ENCODE results near the gene PRICKLE2. TPM values are rescaled to one million over a fixed set of nuclear protein-coding genes. Genes with fewer than 3 reads are reported as not detected.

PRICKLE2 gene
- total and polyA plus RNA-seq, 10 of the 15 experiments (the other 5 are each of a cell fraction or from before 2014, with no cell fraction given) = 0.11 to 2.6 (median 0.69) TPM

DNA sequence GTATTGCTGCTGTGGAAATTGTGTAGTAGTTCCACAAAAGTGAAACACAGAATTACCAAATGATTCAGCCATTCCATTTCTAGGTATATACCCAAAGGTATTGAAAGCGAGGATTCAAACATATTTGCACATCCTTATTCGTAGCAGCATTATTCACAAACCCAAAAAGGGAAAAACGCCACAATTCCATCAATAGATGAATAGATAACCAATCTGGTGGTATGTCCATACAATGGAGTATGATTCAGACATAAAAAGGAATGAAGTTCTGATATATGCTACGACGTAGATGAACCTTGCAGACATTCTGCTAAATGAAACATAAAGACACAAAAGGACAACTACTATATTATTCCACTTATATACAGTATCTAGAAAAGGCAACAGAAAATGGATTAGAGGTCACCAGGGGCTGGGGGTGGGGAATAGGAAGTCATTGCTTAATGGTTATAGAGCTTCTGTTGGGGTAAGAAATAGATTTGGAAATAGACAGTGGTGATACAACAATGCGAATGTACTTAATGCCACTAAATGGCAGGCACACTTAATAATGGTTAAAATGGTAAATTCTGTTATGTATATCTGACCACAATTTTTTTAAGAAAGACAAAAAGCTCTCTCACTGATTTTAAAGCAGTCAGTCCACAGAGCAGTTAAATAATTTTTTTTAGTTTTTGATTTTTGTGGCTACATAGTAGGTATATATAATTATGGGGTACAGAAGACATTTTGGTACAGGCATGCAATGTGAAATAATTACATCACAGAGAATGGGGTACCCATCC, 150.2 kb downstream of the PRICKLE2 start:
- ChIA-PET RAD21 (ENCODE audit: unreplicated experiment) (no interaction called here), CTCF (interaction anchor here (0.6 to 0.8 kb wide), 2 partner anchors 275 to 410 kb away, joined by 3 read pairs; no protein-coding TSS in a partner anchor), SMC1A (ENCODE audit: uncharacterized antibody, unreplicated experiment) (no interaction called here), POLR2A (no interaction called here)
- FAIRE-seq (no peak), DNase-seq (ENCODE audit: low read depth, low spot score) (no peak), ATAC-seq (no peak)
- 35% methylated on average over 6 of the region's 6 CpGs for WGBS (ENCODE audit: insufficient coverage, insufficient replicate concordance, low lambda C conversion rate, missing lambda C conversion rate)
- no peaks in the 10 kb centered on the region for H3K79me2 ChIP-seq (ENCODE audit: control insufficient read depth, insufficient read depth, low read length)
- no peak overlapping the region for H3K4me3 ChIP-seq
- H3K9me3 ChIP-seq (replicated peaks; ENCODE audit: control insufficient read depth, insufficient read depth, low read length) = no peaks in the 10 kb centered on the region
- no peaks in the 10 kb centered on the region for H4K20me1 ChIP-seq (ENCODE audit: control insufficient read depth, insufficient read depth)
- intact Hi-C loops (cut with micrococcal nuclease; ENCODE audit: unreplicated experiment) (no loop called here), in situ Hi-C loops (cut with MboI) (no loop called here)
- no peak overlapping the region for H3K9ac ChIP-seq (ENCODE audit: control insufficient read depth, insufficient read depth, low read length)
- TF ChIP-seq EGR1 (IDR thresholded peaks at IDR 0.05; ENCODE audit: borderline replicate concordance in 1 of 2, low read depth in 2 of 2, low read length in 2 of 2) (no peak), ETV6 (conservative IDR thresholded peaks at IDR 0.05 in 1 of 2, IDR thresholded peaks at IDR 0.05 in 1 of 2; ENCODE audit: borderline replicate concordance in 1 of 2, low read depth in 1 of 2) (peak in 1 of 2 experiments; percentile 93; a peak in 1 of 4 replicates)
- no peaks in the 10 kb centered on the region for H3K36me3 ChIP-seq (ENCODE audit: control insufficient read depth in 2 of 2, insufficient read depth in 2 of 2, low read length in 1 of 2)
- no peak overlapping the region for H3K4me2 ChIP-seq (ENCODE audit: control insufficient read depth, insufficient read depth)
- no peak overlapping the region for H3K27ac ChIP-seq (ENCODE audit: control insufficient read depth, insufficient read depth)
- no TSS peak for BruUV-seq (replicated peaks)
- H2AFZ ChIP-seq (ENCODE audit: control insufficient read depth, low read depth, low read length) = no peak overlapping the region
- no peaks in the 10 kb centered on the region for H3K4me1 ChIP-seq (ENCODE audit: control insufficient read depth, insufficient read depth, low read length)
- H3K27me3 ChIP-seq (replicated peaks in 1 of 2; ENCODE audit: control insufficient read depth in 2 of 2, insufficient read depth in 2 of 2, low read length in 1 of 2) = no peaks in the 10 kb centered on the region

DNA sequence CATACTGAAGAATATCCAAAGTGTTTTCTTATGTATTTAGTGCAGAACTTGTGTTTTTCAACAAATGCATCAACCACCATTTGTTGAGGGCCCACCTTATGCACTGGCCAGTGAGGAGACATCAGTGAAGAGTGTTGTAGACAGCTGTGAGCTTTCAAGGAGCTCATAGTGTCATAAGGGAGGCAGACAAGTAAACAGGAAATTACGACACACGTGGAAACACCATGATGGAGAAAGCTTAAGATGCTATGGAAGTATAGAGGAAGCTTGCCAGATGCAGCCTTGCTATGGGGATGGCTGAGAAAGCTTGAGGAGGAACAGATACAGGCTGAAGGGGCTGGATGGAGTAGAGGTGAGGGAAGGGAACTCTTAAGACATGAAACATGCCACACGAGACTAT, 151.2 kb downstream of the PRICKLE2 start:
- no peaks in the 10 kb centered on the region for H4K20me1 ChIP-seq (ENCODE audit: control insufficient read depth, insufficient read depth)
- CTCF ChIA-PET = no interaction called here
- no peaks in the 10 kb centered on the region for H3K36me3 ChIP-seq (ENCODE audit: control insufficient read depth in 2 of 2, insufficient read depth in 2 of 2, low read length in 1 of 2)
- no peaks in the 10 kb centered on the region for H3K79me2 ChIP-seq (ENCODE audit: control insufficient read depth, insufficient read depth, low read length)
- no peaks in the 10 kb centered on the region for H3K27me3 ChIP-seq (replicated peaks in 1 of 2; ENCODE audit: control insufficient read depth in 2 of 2, insufficient read depth in 2 of 2, low read length in 1 of 2)
- WGBS (ENCODE audit: insufficient coverage, insufficient replicate concordance, low lambda C conversion rate, missing lambda C conversion rate) = 0% methylated on average over 3 of the region's 3 CpGs
- no peak overlapping the region for H3K4me3 ChIP-seq
- TF ChIP-seq NFXL1 (IDR thresholded peaks at IDR 0.05; ENCODE audit: borderline replicate concordance) (peak; percentile 62; the same call in 1 of the 2 replicates), MTA3 (IDR thresholded peaks at IDR 0.05; ENCODE audit: borderline replicate concordance, low read length) (no peak)
- no peak overlapping the region for H3K9ac ChIP-seq (ENCODE audit: control insufficient read depth, insufficient read depth, low read length)
- intact Hi-C loops (cut with micrococcal nuclease; ENCODE audit: unreplicated experiment) (no loop called here), in situ Hi-C loops (cut with MboI) (no loop called here)
- FAIRE-seq = no peak
- no TSS peak for BruUV-seq (replicated peaks)
- POLR2A ChIA-PET = no interaction called here
- RAD21 ChIA-PET (ENCODE audit: unreplicated experiment) = no interaction called here
- SMC1A ChIA-PET (ENCODE audit: uncharacterized antibody, unreplicated experiment) = interaction anchor here (1.0 to 1.6 kb wide), 3 partner anchors 31 to 142 kb away, joined by 3 to 4 read pairs (median 3); no protein-coding TSS in a partner anchor
- DNase-seq (ENCODE audit: low read depth, low spot score) = no peak
- H2AFZ ChIP-seq (ENCODE audit: control insufficient read depth, low read depth, low read length) = no peak overlapping the region
- no peak overlapping the region for H3K27ac ChIP-seq (ENCODE audit: control insufficient read depth, insufficient read depth)
- no peaks in the 10 kb centered on the region for H3K9me3 ChIP-seq (replicated peaks; ENCODE audit: control insufficient read depth, insufficient read depth, low read length)
- H3K4me2 ChIP-seq (ENCODE audit: control insufficient read depth, insufficient read depth) = no peak overlapping the region
- no peak for ATAC-seq
- H3K4me1 ChIP-seq (ENCODE audit: control insufficient read depth, insufficient read depth, low read length) = no peaks in the 10 kb centered on the region

Data from GM12878 (cell line).